Stomach (tissue), 9 donors: ENCODE data around the gene CLDN12. TPM values are rescaled to one million over a fixed set of nuclear protein-coding genes. Genes with fewer than 3 reads are reported as not detected.
"Not testable (repeated sequence)": the region's sequence is repeated elsewhere in the genome, so short reads cannot be mapped to it uniquely, and the experiment has no call there.

Experiments
- DNase-seq, 2 donors: peaks; one replicate each; pipeline versions ENCODE4 v3.0.0 to v3.0.0-alpha.2; 2013 to 2019
- H3K27ac ChIP-seq, 5 donors: fragments of 200-600 bp in 4 of 5; sonication (generic) in 4 of 5; one replicate each; pipeline ENCODE4 v1.5.1; 2013 to 2019; ENCODE audit warnings: mild to moderate bottlenecking in 1 of 5, moderate library complexity in 1 of 5
- H3K27me3 ChIP-seq, 3 donors: fragments of 200-600 bp; sonication (generic); one replicate each; pipeline ENCODE4 v1.5.1; 2017 to 2019; ENCODE audit warnings: mixed run types in 1 of 3
- H3K36me3 ChIP-seq, 4 donors: fragments of 200-600 bp; sonication (generic); 1 replicate in 3 of 4; 2 replicates in 1 of 4; pipeline ENCODE4 v1.5.1; 2016 to 2019
- H3K4me1 ChIP-seq, 4 donors: fragments of 200-600 bp; sonication (generic); one replicate each; pipeline ENCODE4 v1.5.1; 2016 to 2019
- H3K4me3 ChIP-seq, 4 donors: fragments of 200-600 bp; sonication (generic) in 3 of 4; one replicate each; pipeline ENCODE4 v1.5.1; 2016 to 2019; ENCODE audit warnings: mild to moderate bottlenecking in 1 of 4
- H3K9me3 ChIP-seq, 4 donors: fragments of 200-600 bp; sonication (generic); one replicate each; pipeline ENCODE4 v1.5.1; 2016 to 2019
- CTCF ChIP-seq, 7 experiments: fragments of 450-650 bp in 4 of 7; fragments of 200-600 bp in 3 of 7; sonication (generic) in 3 of 7; IDR thresholded peaks; one replicate each; pipeline ENCODE4 v1.5.1; 2016 to 2019; ENCODE audit warnings: antibody characterized with exemption in 7 of 7, control low read depth in 2 of 7, mild to moderate bottlenecking in 1 of 7
- EP300 ChIP-seq: sonication (generic); formaldehyde crosslinking; IDR thresholded peaks from one replicate; pipeline ENCODE4 v1.6.1; 2017; ENCODE audit warnings: antibody characterized with exemption
- POLR2A ChIP-seq, 4 donors: fragments of 450-650 bp; IDR thresholded peaks; one replicate each; pipeline ENCODE4 v1.6.1; 2016; ENCODE audit warnings: antibody characterized with exemption in 4 of 4, control low read depth in 2 of 4, mild to moderate bottlenecking in 1 of 4, moderate library complexity in 1 of 4
- POLR2AphosphoS5 ChIP-seq, 3 donors: sonication (generic); formaldehyde crosslinking; IDR thresholded peaks; one replicate each; pipeline ENCODE4 v1.6.1; 2016; ENCODE audit warnings: antibody characterized with exemption in 3 of 3
- WGBS, 5 donors: extraction: QIAGEN DNeasy Blood & Tissue Kit in 3 of 5; methylation state at CpG; one replicate each; pipeline versions ENCODE4 v1.1.5 to v1.1.7; 2013 to 2018; 5-methylcytosine and 5-hydroxymethylcytosine counted together
- intact Hi-C: fragments of 100-400 bp; cut with DNase I; formaldehyde crosslinking; loops from one replicate; pipeline ENCODE4 v1.15.1; 2023; ENCODE audit warnings: low total_unique reads
- polyA plus RNA-seq, 3 donors: library from polyadenylated mRNA; stranded (reverse); fragments of 200-250 nt; gene quantifications; one replicate each; pipeline ENCODE4 v1.2.3, GENCODE V29; 2013
- total RNA-seq, 5 donors: library from RNA; depleted of rRNA; stranded (reverse); fragments of >200 nt; gene quantifications; one replicate each; pipeline versions ENCODE4 v1.1.0 to v1.2.3, GENCODE V29; 2014 to 2016
- donor health status: healthy with polysubstance abuse.
- donor health status: Bipolar disorder and iron deficiency.
- donor health status: healthy.

The CLDN12 gene
- total and polyA plus RNA-seq, 8 donors: 6.1 to 26.6 (median 13.3) TPM

GRCh38 chr7:90458104-90458503 lies 54.8 kb downstream of the CLDN12 start:
- Histone ChIP-seq H3K27me3 (no peaks in the 10 kb centered on the region), H3K4me3 (no peak overlapping the region), H3K9me3 (no peaks in the 10 kb centered on the region), H3K36me3 (no peaks in the 10 kb centered on the region), H3K27ac (no peak overlapping the region), H3K4me1 (peaks cover 0 to 20% (median 11%) of the 10 kb centered on the region in 4 donors)
- no peak for DNase-seq
- intact Hi-C loops: no loop called here
- TF ChIP-seq CTCF (IDR thresholded peaks at IDR 0.05) (no peak), EP300 (no peak), POLR2A (IDR thresholded peaks at IDR 0.05) (no peak)
- 49 to 79% (median 58%) methylated on average over 2 of the region's 2 CpGs for WGBS, 5 donors

GRCh38 chr7:90459888-90460287 lies 56.6 kb downstream of the CLDN12 start:
- Histone ChIP-seq H3K27me3 (no peaks in the 10 kb centered on the region), H3K36me3 (no peaks in the 10 kb centered on the region), H3K4me1 (peaks cover 0 to 19% (median 13%) of the 10 kb centered on the region in 4 donors), H3K4me3 (no peak overlapping the region), H3K27ac (no peak overlapping the region), H3K9me3 (peaks cover 0 to 10% (median 4%) of the 10 kb centered on the region in 4 donors)
- DNase-seq: no peak
- 88 to 91% (median 89%) methylated on average over 4 of the region's 4 CpGs for WGBS, 5 donors
- intact Hi-C loops: no loop called here
- no peak for TF ChIP-seq CTCF (IDR thresholded peaks at IDR 0.05)
- TF ChIP-seq POLR2A (IDR thresholded peaks at IDR 0.05): no peak
- no peak for TF ChIP-seq POLR2AphosphoS5 (IDR thresholded peaks at IDR 0.05)
- no peak for TF ChIP-seq EP300

GRCh38 chr7:90461219-90461618 lies 58.0 kb downstream of the CLDN12 start:
- H3K36me3 ChIP-seq: no peaks in the 10 kb centered on the region
- H3K4me3 ChIP-seq: no peak overlapping the region
- H3K27me3 ChIP-seq: no peaks in the 10 kb centered on the region
- H3K4me1 ChIP-seq: peaks cover 0 to 10% (median 9%) of the 10 kb centered on the region in 4 donors
- intact Hi-C loops: no loop called here
- TF ChIP-seq POLR2AphosphoS5 (IDR thresholded peaks at IDR 0.05) (no peak), POLR2A (IDR thresholded peaks at IDR 0.05) (no peak), EP300 (no peak), CTCF (IDR thresholded peaks at IDR 0.05) (no peak)
- peak overlapping the region in 2 of 5 donors; percentile 49 to 72 for H3K27ac ChIP-seq
- peaks cover 0 to 11% (median 4%) of the 10 kb centered on the region in 4 donors for H3K9me3 ChIP-seq
- peak in 1 of 2 donors; percentile 55 for DNase-seq

DNA sequence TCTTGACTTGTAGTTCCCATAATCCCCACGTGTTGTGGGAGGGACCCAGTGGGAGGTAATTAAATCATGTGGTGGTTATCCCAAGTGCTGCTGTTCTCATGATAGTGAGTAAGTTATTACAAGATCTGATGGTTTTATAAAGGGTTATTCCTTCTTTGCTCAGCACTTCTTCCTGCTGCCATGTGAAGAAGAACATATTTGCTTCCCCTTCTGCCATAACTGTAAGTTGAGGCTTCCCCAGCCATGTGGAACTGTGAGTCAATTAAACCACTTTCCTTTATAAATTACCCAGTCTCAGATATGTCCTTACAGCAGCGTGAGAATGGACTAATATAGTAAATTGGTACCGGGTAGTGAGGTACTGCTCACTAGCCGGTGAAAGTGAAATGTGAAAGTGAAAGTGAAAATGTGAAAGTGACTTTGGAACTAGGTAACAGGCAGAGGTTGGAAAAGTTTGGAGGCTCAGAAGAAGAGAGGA lies 59.9 kb downstream of the CLDN12 start:
- Histone ChIP-seq H3K4me3 (peak overlapping the region; percentile 31 to 48 (median 35)), H3K27ac (peak overlapping the region in 4 of 5 donors; percentile 52 to 77 (median 60))
- WGBS, 5 donors: 23 to 43% (median 35%) methylated on average over 4 of the region's 4 CpGs

More for the DNA sequence above, 59.9 kb downstream of the CLDN12 start:
- peaks cover 0 to 10% (median 9%) of the 10 kb centered on the region in 4 donors for H3K4me1 ChIP-seq
- H3K36me3 ChIP-seq, H3K27me3 ChIP-seq, intact Hi-C loops: not testable (repeated sequence)
- peak in 1 of 2 donors; percentile 21 for DNase-seq
- H3K9me3 ChIP-seq: peaks cover 0 to 11% (median 4%) of the 10 kb centered on the region in 4 donors

Other genes with a start within 250 kb of the CLDN12 start
- gene STEAP1, start 249.0 kb upstream of the CLDN12 start, total RNA-seq: 1 to 10 TPM in 4 of 5 donors, not detected in 1; 1.8 to 8.8 (median 3.9) TPM
- gene STEAP1, start 249.0 kb upstream of the CLDN12 start, polyA plus RNA-seq: 1 to 10 TPM; 2.0 to 9.2 (median 5.2) TPM
- gene STEAP2, start 191.7 kb upstream of the CLDN12 start, total RNA-seq: 10 to 100 TPM in 3 of 5 donors, 1 to 10 TPM in 2; 7.8 to 52.7 (median 17.5) TPM
- 1 to 10 TPM in 2 of 3 donors, under 1 TPM in 1; 0.92 to 9.2 (median 2.0) TPM for gene STEAP2, start 191.7 kb upstream of the CLDN12 start, polyA plus RNA-seq
- 10 to 100 TPM in 3 of 5 donors, 1 to 10 TPM in 1, under 1 TPM in 1; 0.87 to 22.0 (median 14.3) TPM for gene CFAP69, start 158.3 kb upstream of the CLDN12 start, total RNA-seq
- 1 to 10 TPM; 2.2 to 6.0 (median 5.1) TPM for gene CFAP69, start 158.3 kb upstream of the CLDN12 start, polyA plus RNA-seq
- gene FAM237B, start 82.2 kb upstream of the CLDN12 start, total RNA-seq: not detected
- gene FAM237B, start 82.2 kb upstream of the CLDN12 start, polyA plus RNA-seq: not detected
- 10 to 100 TPM in 2 of 5 donors, 1 to 10 TPM in 2, under 1 TPM in 1; 0.58 to 73.0 (median 7.8) TPM for gene GTPBP10, start 56.7 kb upstream of the CLDN12 start, total RNA-seq
- gene GTPBP10, start 56.7 kb upstream of the CLDN12 start, polyA plus RNA-seq: 10 to 100 TPM in 1 of 3 donors, 1 to 10 TPM in 2; 9.0 to 17.3 (median 9.2) TPM
- not detected for gene PTTG1IP2, start 66.2 kb downstream of the CLDN12 start, total RNA-seq
- not detected for gene PTTG1IP2, start 66.2 kb downstream of the CLDN12 start, polyA plus RNA-seq
- gene CDK14, start 192.9 kb downstream of the CLDN12 start, total RNA-seq: 10 to 100 TPM in 4 of 5 donors, under 1 TPM in 1; 0.58 to 43.9 (median 12.8) TPM
- gene CDK14, start 192.9 kb downstream of the CLDN12 start, polyA plus RNA-seq: 10 to 100 TPM in 1 of 3 donors, 1 to 10 TPM in 2; 3.0 to 14.2 (median 8.3) TPM